Neuron (in vitro differentiated cells): ENCODE measurements around the gene CETP.

Source experiments
- H2AFZ ChIP-seq: one replicate; pipeline ENCODE4 v1.6.1; 2013; ENCODE audit warnings: low read depth, mild to moderate bottlenecking, inconsistent platforms, low read length, moderate library complexity
- H3K27me3 ChIP-seq: one replicate; pipeline ENCODE4 v1.6.1; 2013; ENCODE audit warnings: low read length; ENCODE audit not compliant: insufficient read depth
- H3K36me3 ChIP-seq: one replicate; pipeline ENCODE4 v1.6.1; 2013; ENCODE audit warnings: low read length; ENCODE audit not compliant: insufficient read depth
- H3K4me1 ChIP-seq: one replicate; pipeline ENCODE4 v1.6.1; 2013; ENCODE audit warnings: low read length; ENCODE audit not compliant: insufficient read depth
- H3K4me3 ChIP-seq: 2 replicates; pipeline ENCODE4 v1.5.1; 2013; ENCODE audit warnings: mild to moderate bottlenecking, low read length, moderate library complexity
- H3K9me3 ChIP-seq: one replicate; pipeline ENCODE4 v1.6.1; 2013; ENCODE audit warnings: low read length

CETP gene

DNA sequence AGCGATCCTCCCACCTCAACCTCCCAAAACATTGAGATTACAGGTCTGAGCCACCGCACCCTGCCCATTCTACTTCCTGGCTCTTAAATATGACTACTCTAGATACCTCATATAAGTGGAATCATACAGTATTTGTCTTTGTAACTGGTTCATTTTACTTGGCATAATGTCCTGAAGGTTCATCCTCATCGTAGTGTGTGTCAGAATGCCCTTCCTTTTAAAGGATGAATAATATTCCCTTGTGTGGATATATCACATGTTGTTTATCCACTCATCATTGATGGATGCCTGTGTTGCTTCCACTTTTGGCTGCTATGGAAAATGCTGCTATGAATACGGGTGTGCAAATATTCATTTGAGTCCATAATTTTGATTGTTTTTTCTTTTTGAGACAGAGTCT lies 5.7 kb upstream of the CETP start:
- Histone ChIP-seq H3K27me3 (peaks cover 2% of the 10 kb centered on the region), H3K4me3 (no peak overlapping the region), H2AFZ (no peak overlapping the region), H3K4me1 (no peaks in the 10 kb centered on the region), H3K9me3 (no peaks in the 10 kb centered on the region), H3K36me3 (no peaks in the 10 kb centered on the region)

DNA sequence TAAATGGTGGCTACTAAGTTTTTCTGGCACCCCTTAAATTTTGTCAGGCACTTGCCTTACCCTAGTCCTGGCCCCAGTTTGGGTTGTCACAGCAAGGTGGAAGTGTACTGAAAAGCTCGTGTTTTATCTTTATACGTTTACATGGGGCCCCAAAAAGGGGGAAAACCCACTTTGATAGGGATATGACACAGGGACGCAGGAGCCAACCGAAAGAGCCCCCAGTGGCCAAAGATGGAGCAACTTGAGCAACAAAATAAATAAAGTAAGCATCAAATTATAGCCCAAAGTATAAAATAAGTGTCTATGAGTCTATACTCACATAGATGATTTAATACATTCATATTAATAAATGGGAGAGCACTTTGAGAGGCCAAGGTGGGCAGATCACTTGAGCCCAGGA lies 5.0 kb upstream of the CETP start:
- no peak overlapping the region for H2AFZ ChIP-seq
- H3K27me3 ChIP-seq = peaks cover 2% of the 10 kb centered on the region

GRCh38 chr16:56960681-56961281 lies 969 bp upstream of the CETP start:
- Histone ChIP-seq H2AFZ (no peak overlapping the region), H3K36me3 (no peaks in the 10 kb centered on the region), H3K4me3 (no peak overlapping the region), H3K27me3 (peaks cover 2% of the 10 kb centered on the region), H3K4me1 (no peaks in the 10 kb centered on the region), H3K9me3 (no peaks in the 10 kb centered on the region)

More for the DNA sequence above, 5.0 kb upstream of the CETP start:
- Histone ChIP-seq H3K36me3 (no peaks in the 10 kb centered on the region), H3K4me3 (no peak overlapping the region), H3K9me3 (no peaks in the 10 kb centered on the region), H3K4me1 (no peaks in the 10 kb centered on the region)

DNA sequence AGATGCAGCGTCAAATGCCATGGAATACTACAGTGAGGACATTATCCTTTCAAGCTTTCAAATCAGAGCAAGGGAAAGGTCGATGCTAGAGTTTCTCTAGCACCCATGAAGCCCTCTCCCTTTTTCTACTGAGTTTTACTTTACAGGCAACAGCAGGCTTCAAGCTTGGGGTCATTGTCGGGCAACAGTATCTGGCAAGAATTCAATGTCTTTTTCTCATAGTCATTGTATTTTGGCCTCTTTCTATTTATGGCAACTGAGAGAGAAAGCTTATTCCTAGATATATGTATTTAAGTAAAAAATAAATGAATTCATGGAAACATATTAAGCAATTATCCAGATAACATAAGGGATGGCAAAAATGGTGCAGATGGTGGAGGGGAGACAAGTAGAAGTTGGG lies 364 bp upstream of the CETP start:
- Histone ChIP-seq H3K36me3 (no peaks in the 10 kb centered on the region), H3K9me3 (no peaks in the 10 kb centered on the region), H3K27me3 (peaks cover 2% of the 10 kb centered on the region), H3K4me3 (no peak overlapping the region), H2AFZ (no peak overlapping the region), H3K4me1 (no peaks in the 10 kb centered on the region)

DNA sequence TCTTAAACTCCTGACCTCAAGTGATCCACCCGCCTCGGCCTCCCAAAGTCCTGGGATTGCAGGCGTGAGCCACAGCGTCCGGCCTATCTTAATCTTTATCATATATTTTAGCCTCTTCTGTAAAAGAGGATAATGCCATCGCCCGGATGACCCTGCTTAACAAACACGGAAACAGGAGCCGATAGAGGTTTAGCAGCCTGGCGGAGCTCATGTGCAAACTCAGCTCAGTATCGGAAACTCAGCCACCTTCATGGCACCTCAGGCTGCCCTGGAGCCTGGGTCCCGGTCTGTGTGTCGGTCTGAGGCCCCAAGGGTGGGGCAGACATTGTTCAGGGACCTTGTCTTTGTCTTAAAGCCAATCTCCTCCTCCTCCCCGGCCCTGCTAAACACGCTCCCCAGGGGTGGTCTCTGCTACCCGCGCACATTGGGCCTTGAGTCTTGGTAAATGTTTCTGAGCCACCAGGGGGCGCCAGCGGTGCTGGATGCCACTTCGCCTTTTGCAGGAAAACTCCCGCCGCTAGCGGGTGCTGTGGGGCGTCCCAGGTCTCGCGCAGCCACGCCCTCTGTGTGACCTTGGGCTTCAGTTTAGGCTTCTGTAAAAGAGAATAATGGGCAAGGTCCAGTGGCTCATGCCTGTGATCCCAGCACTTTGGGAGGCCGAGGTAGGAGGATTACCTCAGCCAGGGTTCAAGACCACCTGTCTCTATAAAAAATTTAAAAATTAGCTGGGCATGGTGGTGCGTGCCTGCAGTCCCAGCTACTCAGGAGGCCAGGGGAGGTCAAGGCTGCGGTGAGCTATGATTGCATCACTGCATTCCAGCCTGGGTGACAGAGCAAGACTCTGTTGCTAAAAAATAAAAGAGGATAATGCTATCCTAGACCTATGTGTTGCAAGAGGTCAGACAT lies 2.7 kb downstream of the CETP start:
- Histone ChIP-seq H3K27me3 (peaks cover 2% of the 10 kb centered on the region), H3K4me1 (no peaks in the 10 kb centered on the region), H3K9me3 (no peaks in the 10 kb centered on the region), H3K36me3 (no peaks in the 10 kb centered on the region), H3K4me3 (no peak overlapping the region), H2AFZ (no peak overlapping the region)

DNA sequence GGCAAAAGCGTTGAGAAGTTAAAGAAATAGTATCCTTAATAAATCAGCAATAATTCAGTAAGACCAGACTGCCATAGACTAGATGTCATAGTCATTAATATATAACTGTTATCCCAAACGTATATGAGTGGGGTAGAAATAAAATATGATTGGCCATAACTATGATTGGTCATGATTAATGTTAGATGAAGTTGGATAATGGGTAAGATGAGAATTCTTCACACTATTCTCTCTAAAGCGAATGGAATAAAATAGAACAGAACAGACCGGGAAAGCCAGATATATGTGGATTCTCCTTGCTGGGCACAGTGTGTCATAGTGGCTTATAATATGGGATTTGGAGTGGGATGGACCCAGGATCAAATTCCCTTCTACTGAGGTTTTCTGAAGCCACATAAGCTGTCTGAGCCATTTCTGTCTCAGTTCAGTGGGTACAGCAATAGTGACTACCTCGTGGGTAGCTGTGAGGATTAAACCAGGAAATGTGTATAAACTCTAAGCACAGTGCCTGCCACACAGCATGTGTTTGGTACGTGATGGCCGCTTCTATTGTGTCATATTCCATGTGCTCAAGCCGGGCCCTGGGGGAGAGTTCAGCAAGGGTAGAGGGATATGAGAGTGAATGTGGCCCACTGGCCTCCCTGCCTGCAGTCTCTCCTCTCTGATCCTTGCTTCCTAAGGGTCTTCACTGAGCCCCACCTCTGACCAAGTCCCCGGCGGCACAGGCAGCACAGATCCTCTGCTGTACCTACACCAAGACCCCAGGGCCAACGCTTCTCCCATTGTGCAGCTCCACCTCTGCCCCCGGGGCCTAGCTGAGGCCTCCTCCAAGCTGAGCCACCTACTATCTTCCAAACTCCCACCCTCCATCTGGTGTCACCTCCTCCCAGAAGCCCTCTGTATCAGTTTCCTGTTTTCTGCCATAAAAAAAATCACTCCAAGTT lies 3.7 kb downstream of the CETP start:
- no peaks in the 10 kb centered on the region for H3K9me3 ChIP-seq
- H3K4me3 ChIP-seq = no peak overlapping the region
- no peaks in the 10 kb centered on the region for H3K4me1 ChIP-seq
- H2AFZ ChIP-seq = no peak overlapping the region
- no peaks in the 10 kb centered on the region for H3K36me3 ChIP-seq
- peaks cover 2% of the 10 kb centered on the region for H3K27me3 ChIP-seq

DNA sequence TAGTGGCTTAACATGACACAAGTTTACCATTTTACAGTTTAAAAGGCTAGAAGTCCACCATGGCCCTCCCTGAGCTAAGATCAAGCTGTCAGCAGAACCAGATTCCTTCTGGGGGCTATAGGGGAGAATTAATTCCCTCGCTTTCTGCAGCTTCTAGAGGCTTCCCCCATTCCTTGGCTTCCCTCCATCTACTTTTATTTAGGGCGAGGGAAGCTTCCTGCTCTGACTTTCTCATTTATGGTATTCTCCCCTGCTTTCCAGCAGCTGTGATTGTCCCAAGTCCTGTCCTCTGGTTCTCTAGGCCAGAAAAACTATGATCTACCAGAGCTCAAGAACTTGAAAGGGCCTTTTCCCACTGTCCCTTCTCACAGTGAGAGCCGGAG lies 4.3 kb downstream of the CETP start:
- Histone ChIP-seq H3K4me1 (no peaks in the 10 kb centered on the region), H3K27me3 (no peaks in the 10 kb centered on the region), H3K4me3 (no peak overlapping the region)

GRCh38 chr16:56967733-56968132 lies 6.0 kb downstream of the CETP start:
- no peak overlapping the region for H2AFZ ChIP-seq
- no peaks in the 10 kb centered on the region for H3K36me3 ChIP-seq
- H3K9me3 ChIP-seq = no peaks in the 10 kb centered on the region
- no peaks in the 10 kb centered on the region for H3K4me1 ChIP-seq
- no peak overlapping the region for H3K4me3 ChIP-seq
- no peaks in the 10 kb centered on the region for H3K27me3 ChIP-seq

More for the DNA sequence above, 4.3 kb downstream of the CETP start:
- Histone ChIP-seq H2AFZ (no peak overlapping the region), H3K9me3 (no peaks in the 10 kb centered on the region), H3K36me3 (no peaks in the 10 kb centered on the region)

GRCh38 chr16:56969769-56970168 lies 8.0 kb downstream of the CETP start:
- no peaks in the 10 kb centered on the region for H3K9me3 ChIP-seq
- no peaks in the 10 kb centered on the region for H3K4me1 ChIP-seq
- no peaks in the 10 kb centered on the region for H3K27me3 ChIP-seq
- H3K4me3 ChIP-seq = no peak overlapping the region
- H3K36me3 ChIP-seq = no peaks in the 10 kb centered on the region
- no peak overlapping the region for H2AFZ ChIP-seq

GRCh38 chr16:56970934-56971767 lies 9.4 kb downstream of the CETP start:
- H3K27me3 ChIP-seq = peaks cover 7% of the 10 kb centered on the region

GRCh38 chr16:56971768-56972043 lies 10.0 kb downstream of the CETP start:
- H3K9me3 ChIP-seq = no peaks in the 10 kb centered on the region
- H2AFZ ChIP-seq = no peak overlapping the region
- no peaks in the 10 kb centered on the region for H3K36me3 ChIP-seq
- H3K4me3 ChIP-seq = no peak overlapping the region
- H3K27me3 ChIP-seq = peaks cover 7% of the 10 kb centered on the region
- no peaks in the 10 kb centered on the region for H3K4me1 ChIP-seq

More at GRCh38 chr16:56970934-56971767, 9.4 kb downstream of the CETP start:
- no peak overlapping the region for H3K4me3 ChIP-seq
- no peaks in the 10 kb centered on the region for H3K9me3 ChIP-seq
- no peaks in the 10 kb centered on the region for H3K36me3 ChIP-seq
- H3K4me1 ChIP-seq = no peaks in the 10 kb centered on the region
- H2AFZ ChIP-seq = no peak overlapping the region

DNA sequence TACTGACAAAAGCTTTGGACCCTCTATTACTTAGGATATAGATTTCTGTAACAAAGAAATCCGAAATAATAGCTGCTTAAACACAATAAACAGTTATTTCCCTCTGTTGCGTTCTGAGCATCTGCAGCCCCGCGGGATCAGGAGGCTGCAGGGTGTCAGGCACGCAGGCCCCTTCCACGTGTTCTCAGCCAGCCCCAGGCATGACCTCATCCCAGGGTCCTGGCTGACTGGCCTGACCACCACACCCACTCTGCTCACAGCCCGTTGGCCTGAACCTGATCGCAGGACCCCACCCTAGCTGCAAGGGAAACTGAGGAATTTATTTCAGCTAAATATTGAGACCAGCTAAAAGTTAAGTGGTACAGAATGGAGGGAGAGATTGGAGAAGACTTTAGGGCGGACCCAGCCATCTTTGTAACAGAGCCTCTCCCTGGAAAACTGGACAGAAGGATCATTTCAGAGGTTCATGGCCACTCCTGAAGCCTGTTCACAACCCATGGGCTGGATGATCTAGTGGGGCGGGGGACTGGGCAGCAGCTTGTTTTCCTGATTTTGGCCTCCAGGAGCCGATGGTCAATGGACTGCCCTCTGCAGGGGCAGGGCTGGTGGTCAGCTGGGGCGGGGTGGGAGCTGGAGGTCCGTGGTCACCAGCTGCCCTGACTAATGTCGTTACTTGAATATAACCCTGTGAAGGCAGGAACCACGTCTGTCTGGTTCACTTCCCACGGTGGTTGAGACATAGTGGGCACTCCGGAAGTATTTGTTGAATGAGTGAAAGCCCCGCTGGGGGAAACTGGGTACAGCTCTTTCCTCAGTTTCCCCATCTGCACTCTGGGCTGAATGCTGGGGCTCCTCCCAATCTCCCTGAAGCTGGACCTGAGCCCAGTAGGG lies 10.9 kb downstream of the CETP start:
- Histone ChIP-seq H3K4me1 (no peaks in the 10 kb centered on the region), H3K36me3 (no peaks in the 10 kb centered on the region), H3K4me3 (no peak overlapping the region), H3K9me3 (no peaks in the 10 kb centered on the region), H2AFZ (no peak overlapping the region), H3K27me3 (peaks cover 7% of the 10 kb centered on the region)
